ENCODE data around the gene ATP8B1.

ATP8B1 gene

DNA sequence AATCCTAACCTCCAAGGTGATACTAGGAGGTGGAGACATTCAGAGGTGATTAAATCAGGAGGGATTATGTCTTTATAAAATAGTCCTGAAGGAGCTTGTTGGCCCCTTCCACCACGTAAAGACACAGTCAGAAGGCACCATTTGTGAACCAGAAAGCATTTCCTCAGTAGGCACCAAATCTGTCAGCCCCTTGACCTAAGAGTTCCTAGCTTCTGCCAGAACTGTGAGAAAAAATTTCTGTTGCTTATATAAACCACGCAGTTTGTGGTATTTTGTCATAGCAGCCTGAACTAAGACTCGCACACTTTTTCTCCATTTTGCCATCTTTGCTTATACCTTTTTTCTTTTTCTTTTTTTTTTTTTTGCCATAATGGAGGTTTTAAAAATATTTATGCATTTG is 162.9 kb downstream of the ATP8B1 start:
- Histone ChIP-seq H3K36me3 (ENCODE audit: insufficient read depth, low read length) (no peaks in the 10 kb centered on the region), H3K27me3 (ENCODE audit: insufficient read depth, low read length, poor library complexity, severe bottlenecking) (no peaks in the 10 kb centered on the region), H3K9me3 (ENCODE audit: insufficient read depth, low read depth, low read length) (no peaks in the 10 kb centered on the region), H3K9ac (ENCODE audit: low read depth, low read length, poor library complexity, severe bottlenecking) (no peak overlapping the region), H3K4me3 (ENCODE audit: low read length, poor library complexity, severe bottlenecking) (no peak overlapping the region), H3K79me2 (ENCODE audit: insufficient read depth, low read length) (no peaks in the 10 kb centered on the region), H3F3A (ENCODE audit: low read depth) (peaks cover 4% of the 10 kb centered on the region; the same call in 1 of the 2 replicates), H3K9me2 (replicated peaks; ENCODE audit: low read depth, low read length) (no peaks in the 10 kb centered on the region), H3K4me2 (ENCODE audit: low read depth, low read length, poor library complexity, severe bottlenecking) (no peak overlapping the region), H4K20me1 (ENCODE audit: insufficient read depth, low read length, poor library complexity, severe bottlenecking) (no peaks in the 10 kb centered on the region), H2AFZ (ENCODE audit: low read length) (no peak overlapping the region), H3K4me1 (ENCODE audit: insufficient read depth, low read length, poor library complexity, severe bottlenecking) (peaks cover 16% of the 10 kb centered on the region)
- TF ChIP-seq, protein P1, sequence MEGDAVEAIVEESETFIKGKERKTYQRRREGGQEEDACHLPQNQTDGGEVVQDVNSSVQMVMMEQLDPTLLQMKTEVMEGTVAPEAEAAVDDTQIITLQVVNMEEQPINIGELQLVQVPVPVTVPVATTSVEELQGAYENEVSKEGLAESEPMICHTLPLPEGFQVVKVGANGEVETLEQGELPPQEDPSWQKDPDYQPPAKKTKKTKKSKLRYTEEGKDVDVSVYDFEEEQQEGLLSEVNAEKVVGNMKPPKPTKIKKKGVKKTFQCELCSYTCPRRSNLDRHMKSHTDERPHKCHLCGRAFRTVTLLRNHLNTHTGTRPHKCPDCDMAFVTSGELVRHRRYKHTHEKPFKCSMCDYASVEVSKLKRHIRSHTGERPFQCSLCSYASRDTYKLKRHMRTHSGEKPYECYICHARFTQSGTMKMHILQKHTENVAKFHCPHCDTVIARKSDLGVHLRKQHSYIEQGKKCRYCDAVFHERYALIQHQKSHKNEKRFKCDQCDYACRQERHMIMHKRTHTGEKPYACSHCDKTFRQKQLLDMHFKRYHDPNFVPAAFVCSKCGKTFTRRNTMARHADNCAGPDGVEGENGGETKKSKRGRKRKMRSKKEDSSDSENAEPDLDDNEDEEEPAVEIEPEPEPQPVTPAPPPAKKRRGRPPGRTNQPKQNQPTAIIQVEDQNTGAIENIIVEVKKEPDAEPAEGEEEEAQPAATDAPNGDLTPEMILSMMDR (conservative IDR thresholded peaks at IDR 0.05; ENCODE audit: low read length) = no peak
- no peak for TF ChIP-seq EZH2phosphoT487 (IDR thresholded peaks at IDR 0.05; ENCODE audit: borderline replicate concordance)

DNA sequence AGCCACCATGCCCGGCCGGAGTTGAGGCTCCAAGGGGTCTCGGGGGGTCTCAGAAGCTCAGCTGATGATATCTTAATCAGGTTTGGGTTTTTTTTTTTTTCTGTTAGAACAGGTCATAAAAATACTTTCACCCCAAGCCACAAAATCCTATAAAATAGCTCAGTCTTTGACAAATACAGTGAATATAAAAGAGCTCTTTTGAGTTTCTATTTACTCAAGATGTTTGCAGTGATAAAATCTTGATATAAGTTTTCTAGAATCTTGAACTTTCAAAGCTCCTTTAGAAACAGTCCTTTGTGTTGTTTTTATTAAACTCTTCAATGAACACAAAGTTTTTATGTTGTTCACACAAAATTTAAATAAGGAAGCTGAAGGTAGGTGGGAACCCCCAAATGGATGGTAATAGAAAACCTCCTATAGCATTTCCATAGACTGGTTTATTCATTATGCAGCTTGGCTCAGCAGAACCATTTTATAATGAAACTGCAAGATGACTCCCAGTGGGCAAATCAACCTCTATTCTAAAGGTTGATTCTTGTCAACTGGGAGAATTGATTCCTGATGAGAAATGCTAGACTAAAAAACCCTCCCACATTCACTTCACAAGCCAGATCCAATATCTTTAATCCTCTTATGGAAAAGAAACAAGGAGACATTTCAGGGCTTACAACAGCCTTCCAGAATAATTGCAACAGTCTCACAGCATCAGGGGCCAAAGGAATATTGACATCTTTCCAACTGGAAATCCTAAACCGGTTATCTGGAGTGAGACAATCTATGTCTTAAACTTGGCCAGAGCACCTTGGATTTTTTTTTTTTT is 167.9 kb downstream of the ATP8B1 start:
- peak overlapping the region; percentile 2 for H3K9ac ChIP-seq (ENCODE audit: low read depth, low read length, poor library complexity, severe bottlenecking)
- no peaks in the 10 kb centered on the region for H3K9me2 ChIP-seq (replicated peaks; ENCODE audit: low read depth, low read length)
- H4K20me1 ChIP-seq (ENCODE audit: insufficient read depth, low read length, poor library complexity, severe bottlenecking) = no peaks in the 10 kb centered on the region
- H3K9me3 ChIP-seq (ENCODE audit: insufficient read depth, low read depth, low read length) = no peaks in the 10 kb centered on the region
- H3K4me1 ChIP-seq (ENCODE audit: insufficient read depth, low read length, poor library complexity, severe bottlenecking) = peaks cover 30% of the 10 kb centered on the region
- peaks cover 11% of the 10 kb centered on the region; the same call in 1 of the 2 replicates for H3F3A ChIP-seq (ENCODE audit: low read depth)
- H3K4me2 ChIP-seq (ENCODE audit: low read depth, low read length, poor library complexity, severe bottlenecking) = peak overlapping the region; percentile 59
- H3K4me3 ChIP-seq (ENCODE audit: low read length, poor library complexity, severe bottlenecking) = peak overlapping the region; percentile 51
- H3K79me2 ChIP-seq (ENCODE audit: insufficient read depth, low read length) = 0 out of 2 replicates have a peak, but pooled peaks cover 8% of the 10 kb centered on the region
- no peaks in the 10 kb centered on the region for H3K36me3 ChIP-seq (ENCODE audit: insufficient read depth, low read length)
- no peak overlapping the region for H2AFZ ChIP-seq (ENCODE audit: low read length)
- no peaks in the 10 kb centered on the region for H3K27me3 ChIP-seq (ENCODE audit: insufficient read depth, low read length, poor library complexity, severe bottlenecking)
- TF ChIP-seq EZH2phosphoT487 (IDR thresholded peaks at IDR 0.05; ENCODE audit: borderline replicate concordance) = no peak
- TF ChIP-seq, protein P1 (conservative IDR thresholded peaks at IDR 0.05; ENCODE audit: low read length) = no peak

DNA sequence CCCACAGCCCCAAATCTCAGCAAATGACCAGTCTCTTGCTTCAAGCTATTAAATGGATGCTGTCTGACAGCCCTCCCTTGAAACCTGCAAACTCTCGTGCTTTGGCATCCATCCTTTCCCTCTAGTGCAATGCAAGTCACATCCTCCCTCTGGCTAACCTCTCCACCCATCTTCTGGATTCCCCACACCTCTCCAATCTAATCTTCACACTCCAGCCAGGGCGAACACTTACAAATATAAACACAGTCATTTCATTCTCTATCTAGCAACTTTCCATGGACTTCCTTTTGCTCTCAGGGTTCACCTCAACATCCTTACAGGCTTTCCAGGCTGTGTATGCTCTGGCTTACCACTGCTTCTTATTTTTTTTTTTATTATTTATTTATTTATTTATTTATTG is 171.4 kb downstream of the ATP8B1 start:
- Histone ChIP-seq H3K79me2 (ENCODE audit: insufficient read depth, low read length) (0 out of 2 replicates have a peak, but pooled peaks cover 8% of the 10 kb centered on the region), H3K9me3 (ENCODE audit: insufficient read depth, low read depth, low read length) (no peaks in the 10 kb centered on the region), H3K4me3 (ENCODE audit: low read length, poor library complexity, severe bottlenecking) (peak overlapping the region; percentile 85), H2AFZ (ENCODE audit: low read length) (no peak overlapping the region), H4K20me1 (ENCODE audit: insufficient read depth, low read length, poor library complexity, severe bottlenecking) (no peaks in the 10 kb centered on the region), H3K9ac (ENCODE audit: low read depth, low read length, poor library complexity, severe bottlenecking) (peak overlapping the region; percentile 71), H3K27me3 (ENCODE audit: insufficient read depth, low read length, poor library complexity, severe bottlenecking) (no peaks in the 10 kb centered on the region), H3K36me3 (ENCODE audit: insufficient read depth, low read length) (no peaks in the 10 kb centered on the region), H3K9me2 (replicated peaks; ENCODE audit: low read depth, low read length) (no peaks in the 10 kb centered on the region), H3K4me1 (ENCODE audit: insufficient read depth, low read length, poor library complexity, severe bottlenecking) (peaks cover 29% of the 10 kb centered on the region), H3F3A (ENCODE audit: low read depth) (peaks cover 11% of the 10 kb centered on the region; the same call in 1 of the 2 replicates), H3K4me2 (ENCODE audit: low read depth, low read length, poor library complexity, severe bottlenecking) (peak overlapping the region; percentile 82)
- no peak for TF ChIP-seq EZH2phosphoT487 (IDR thresholded peaks at IDR 0.05; ENCODE audit: borderline replicate concordance)
- TF ChIP-seq, protein P1 (conservative IDR thresholded peaks at IDR 0.05; ENCODE audit: low read length) = no peak

Data from Loucy (cell line).